HG03025 (cell line): Measurements from ENCODE around the gene TMEM242.

Source experiments
- ATAC-seq: cut with Tn5 transposase; IDR thresholded peaks from one replicate; pipeline ENCODE4 v1.9.1; 2021; ENCODE audit warnings: mild to moderate bottlenecking, moderate library complexity; ENCODE audit not compliant: unreplicated experiment, low FRiP score

The TMEM242 gene

GRCh38 chr6:157272866-157273755 is 50.2 kb downstream of the TMEM242 start:
- no peak for ATAC-seq

GRCh38 chr6:157272372-157272771 is 50.9 kb downstream of the TMEM242 start:
- ATAC-seq, result no peak

DNA sequence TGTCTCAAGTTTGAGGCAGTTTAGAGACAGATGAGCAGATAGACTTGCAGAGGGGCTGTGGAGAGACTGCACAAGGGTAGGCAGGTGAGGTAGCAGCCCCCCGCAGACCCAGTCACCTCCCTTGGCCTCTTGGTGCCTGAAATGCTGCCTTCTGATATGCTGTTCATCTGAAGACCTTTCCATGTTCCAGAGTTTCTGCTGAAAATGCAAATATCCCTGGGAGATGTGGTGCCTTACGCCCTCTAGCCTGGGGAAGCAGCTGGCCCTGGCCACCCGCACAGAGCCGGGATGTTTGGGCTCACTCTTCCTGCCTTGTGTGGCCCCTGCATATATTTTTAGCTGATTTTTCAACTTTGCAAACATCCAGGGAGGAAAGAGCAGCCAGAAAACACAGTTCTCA is 51.4 kb downstream of the TMEM242 start:
- ATAC-seq, result no peak

DNA sequence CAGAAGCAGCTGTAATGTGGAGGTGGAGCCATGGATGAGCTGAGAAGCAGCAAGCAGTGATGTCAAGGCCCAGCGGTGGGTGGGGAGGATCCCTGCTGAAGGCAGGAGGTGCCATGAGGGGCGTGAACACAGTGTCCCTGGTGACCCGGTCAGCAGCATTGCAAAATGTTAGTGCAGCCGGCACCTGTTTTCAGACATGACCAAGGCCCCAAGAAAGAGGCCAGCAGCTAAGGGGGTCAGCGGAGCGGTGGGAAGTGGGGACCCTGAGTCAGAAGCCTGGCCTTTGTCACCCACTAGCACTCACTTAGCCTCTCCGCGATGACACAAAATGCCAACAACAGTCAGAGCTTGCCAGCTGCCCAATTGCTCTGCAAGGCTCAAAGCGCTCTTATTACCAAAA is 51.9 kb downstream of the TMEM242 start:
- no peak for ATAC-seq

DNA sequence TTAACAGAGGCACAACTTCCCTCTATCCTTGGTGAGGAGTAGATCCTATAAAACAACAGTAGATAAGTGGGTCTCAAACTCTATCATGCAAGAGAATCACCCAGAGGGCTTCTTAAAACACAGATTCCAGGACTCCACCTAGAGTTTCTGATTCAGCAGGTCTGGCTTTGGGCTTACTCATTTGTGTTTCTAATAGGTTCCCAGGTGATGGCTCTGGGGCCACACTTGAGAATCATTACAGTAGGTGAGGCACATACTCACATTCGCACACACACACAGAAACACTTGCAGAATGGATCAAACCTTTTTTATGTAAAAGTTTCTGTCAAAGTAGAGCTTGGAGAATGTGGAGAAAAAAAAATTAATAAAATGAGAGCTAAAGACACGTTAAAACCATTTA is 52.4 kb downstream of the TMEM242 start:
- no peak for ATAC-seq

- ATAC-seq, result no peak
These were observed 53.0 kb downstream of the TMEM242 start for GRCh38 chr6:157270308-157270707.

- no peak for ATAC-seq
These were observed 54.0 kb downstream of the TMEM242 start for GRCh38 chr6:157269261-157269794.

DNA sequence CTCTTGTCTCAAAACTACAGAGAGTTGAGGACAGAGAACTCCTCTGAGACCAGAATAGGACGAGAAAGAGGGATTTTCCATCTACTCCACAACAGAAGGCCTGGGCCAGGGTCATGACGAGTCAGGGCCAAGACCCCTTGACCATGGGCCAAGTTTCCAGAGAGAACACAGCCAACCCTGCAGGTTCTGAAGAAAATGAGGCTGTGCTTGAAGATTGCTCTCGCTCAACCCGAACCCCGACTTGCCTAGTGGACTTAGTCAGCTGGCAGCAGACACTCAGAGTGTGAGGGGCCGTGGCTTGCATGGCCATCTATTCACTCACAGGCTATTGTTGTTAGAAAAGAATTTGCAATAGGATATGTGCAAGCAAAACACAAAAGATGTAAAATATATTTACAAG is 54.5 kb downstream of the TMEM242 start:
- no peak for ATAC-seq

GRCh38 chr6:157268396-157268795 is 54.9 kb downstream of the TMEM242 start:
- no peak for ATAC-seq

DNA sequence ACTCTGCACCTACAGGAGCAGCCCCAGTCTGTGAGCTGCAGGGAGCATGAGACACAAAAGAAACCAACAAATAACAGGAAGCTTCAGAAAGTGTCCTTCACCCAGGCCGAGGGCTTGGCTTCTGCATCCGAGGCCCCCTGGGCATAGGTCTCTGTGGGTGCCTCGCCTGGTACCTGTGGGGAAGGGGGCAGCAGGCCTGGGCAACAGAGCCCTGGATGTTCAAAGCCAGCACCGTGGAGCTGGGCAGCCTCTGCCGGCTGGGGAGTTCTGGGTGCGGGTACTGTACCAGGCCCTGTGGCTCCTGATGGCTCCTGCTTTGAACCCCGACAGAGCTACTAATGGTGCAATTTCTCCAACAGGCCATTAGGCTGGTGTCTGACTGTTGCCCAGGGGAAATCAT is 55.7 kb downstream of the TMEM242 start:
- no peak for ATAC-seq

- no peak for ATAC-seq
These were observed 56.2 kb downstream of the TMEM242 start for GRCh38 chr6:157267109-157267611.

DNA sequence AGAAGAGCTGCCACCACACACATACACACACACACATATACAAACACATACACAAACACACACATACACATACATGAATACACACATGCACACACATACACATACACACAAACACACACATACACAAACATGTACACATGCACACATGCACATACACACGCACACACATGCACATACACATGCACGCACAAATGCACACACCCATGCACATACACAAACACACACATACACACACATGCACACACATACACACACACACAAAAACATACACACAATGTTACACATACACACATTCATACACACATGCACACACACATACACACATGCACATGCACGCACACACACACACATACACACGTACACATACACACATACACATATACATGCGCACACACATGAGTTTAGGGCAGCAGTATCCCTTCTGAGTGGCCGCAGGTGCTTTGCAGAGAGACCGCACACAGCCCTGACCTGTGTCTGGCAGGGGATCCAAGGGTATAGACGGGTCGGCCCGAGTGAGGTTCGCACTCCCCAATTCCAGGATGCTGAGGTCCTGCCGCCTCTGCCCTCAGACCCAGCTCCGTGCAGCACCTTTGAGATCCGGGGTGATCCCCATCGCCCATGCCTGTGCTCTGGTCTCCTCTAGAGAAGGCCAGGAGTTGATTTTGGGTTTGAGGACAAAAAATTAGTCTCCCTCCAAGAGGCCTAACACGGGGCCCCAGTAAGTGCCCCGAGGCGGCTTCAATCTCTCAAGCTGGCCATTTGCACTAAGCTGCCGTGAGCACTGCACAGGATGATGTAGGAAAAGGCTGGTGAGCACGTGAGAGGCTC is 56.8 kb downstream of the TMEM242 start:
- no peak for ATAC-seq

DNA sequence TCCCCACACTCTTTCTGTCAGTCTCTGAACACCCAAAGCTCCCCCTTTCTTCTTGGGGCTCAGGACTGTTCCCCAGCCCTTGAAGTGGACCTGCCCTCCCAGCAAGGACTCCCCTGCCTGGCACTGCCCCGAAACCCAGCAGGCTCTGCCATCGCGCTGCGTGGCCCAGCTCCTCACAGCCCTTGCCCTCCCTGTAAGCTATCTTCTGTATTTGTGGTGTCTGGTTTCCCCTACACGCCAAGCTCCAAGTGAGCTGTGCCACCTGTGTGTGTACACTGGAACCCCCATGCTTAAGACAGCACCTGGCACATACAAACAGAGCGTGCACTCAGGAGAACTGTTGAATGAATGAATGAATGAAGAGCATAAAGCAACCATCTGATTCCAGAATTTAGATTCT is 57.7 kb downstream of the TMEM242 start:
- no peak for ATAC-seq

DNA sequence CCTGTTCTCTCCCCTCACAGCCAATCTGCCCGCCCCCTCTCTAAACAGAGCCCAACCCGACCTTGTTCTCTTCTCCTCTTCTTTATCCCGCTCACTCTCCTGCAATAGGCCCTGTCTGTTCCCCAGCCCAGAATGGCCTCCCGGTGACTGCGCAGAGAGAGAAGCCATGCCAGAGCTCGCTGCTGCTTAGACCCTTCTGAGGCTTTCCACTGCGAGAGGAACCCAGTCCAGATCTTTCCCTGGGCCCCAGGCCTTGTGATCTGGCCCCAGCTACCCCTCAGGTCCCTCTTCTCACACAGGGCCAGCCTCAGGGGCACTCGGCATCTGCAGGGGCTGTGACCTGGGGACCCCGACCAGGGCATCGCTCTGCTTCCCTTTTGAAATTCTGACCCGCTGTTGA is 58.1 kb downstream of the TMEM242 start:
- no peak for ATAC-seq

GRCh38 chr6:157264701-157265100 is 58.6 kb downstream of the TMEM242 start:
- ATAC-seq, result no peak

GRCh38 chr6:157263881-157264397 is 59.4 kb downstream of the TMEM242 start:
- ATAC-seq, result no peak

DNA sequence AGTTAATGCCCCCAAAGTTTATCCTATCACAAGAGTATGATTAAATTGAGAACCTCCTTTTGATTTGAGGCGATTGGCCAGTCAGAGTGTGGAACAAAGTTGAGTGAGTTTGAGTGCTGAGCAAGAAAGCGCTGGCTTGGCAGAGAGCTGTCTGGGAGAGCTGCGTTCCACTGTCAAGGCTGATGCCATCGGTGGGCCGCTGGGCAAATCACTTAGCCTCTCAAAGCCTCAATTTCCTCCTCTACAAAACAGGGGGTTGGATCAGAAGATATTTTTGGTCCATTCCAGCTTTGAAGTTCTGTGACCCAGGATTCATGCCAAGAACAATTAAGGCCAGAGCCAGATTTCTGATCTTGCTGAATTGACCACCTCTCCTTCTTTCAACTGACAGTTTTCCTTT is 60.2 kb downstream of the TMEM242 start:
- ATAC-seq, result no peak

- no peak for ATAC-seq
These were observed 61.7 kb downstream of the TMEM242 start for GRCh38 chr6:157261606-157262005.

GRCh38 chr6:157260735-157261410 is 62.4 kb downstream of the TMEM242 start:
- no peak for ATAC-seq

GRCh38 chr6:157259443-157259842 is 63.9 kb downstream of the TMEM242 start:
- no peak for ATAC-seq
